Endothelial cell of umbilical vein (primary cell): ENCODE data around the gene CCDC186. TPM values are rescaled to one million over a fixed set of nuclear protein-coding genes. Genes with fewer than 3 reads are reported as not detected.

Experiments used
- BruUV-seq: library from RNA; stranded (reverse); fragments of 400-500 nt; replicated peaks from 2 replicates; lab custom pipeline; 2021; lab: Mats Ljungman, UMichigan
- CTCF ChIA-PET: fragments of 300-600, 350-600 bp; sonication (Branson Sonifier 250); formaldehyde crosslinking; loops from one replicate; lab custom pipeline; 2021; ENCODE audit warnings: antibody characterized with exemption, inconsistent platforms; lab: Charles Lee
- POLR2A ChIA-PET: fragments of 300-600, 350-600 bp; sonication (Branson Sonifier 250); formaldehyde crosslinking; loops from one replicate; lab custom pipeline; 2021; ENCODE audit warnings: antibody characterized with exemption, inconsistent platforms; lab: Charles Lee
- DNase-seq: peaks from one replicate; pipeline ENCODE4 v3.0.0-alpha.2; 2011; ENCODE audit warnings: low read depth, low spot score
- FAIRE-seq: peaks from 2 replicates; lab custom pipeline; 2011; peaks lifted over from hg19 to GRCh38; lab: Jason Lieb, UNC
- H2AFZ ChIP-seq: 2 replicates; pipeline ENCODE4 v1.6.0; 2012; ENCODE audit warnings: low read depth, low read length, control low read depth, inconsistent platforms
- H3K27ac ChIP-seq: 2 replicates; pipeline ENCODE4 v1.5.1; 2011; ENCODE audit warnings: low read depth, mild to moderate bottlenecking, control low read depth, low read length, moderate library complexity; ENCODE audit not compliant: insufficient read depth
- H3K27me3 ChIP-seq, 2 experiments: 2 replicates each; pipeline versions ENCODE4 v1.6.0 to v1.6.1; 2011; ENCODE audit warnings: low read length in 2 of 2, mixed read lengths in 1 of 2; ENCODE audit not compliant: control insufficient read depth in 2 of 2, insufficient read depth in 2 of 2
- H3K36me3 ChIP-seq, 2 experiments: 2 replicates in 1 of 2; 3 replicates in 1 of 2; pipeline ENCODE4 v1.5.1; 2011; ENCODE audit warnings: low read length in 2 of 2, mild to moderate bottlenecking in 1 of 2, moderate library complexity in 1 of 2; ENCODE audit not compliant: control insufficient read depth in 2 of 2, insufficient read depth in 2 of 2; ENCODE audit errors: extremely low read depth in 1 of 2
- H3K4me1 ChIP-seq: 3 replicates; pipeline ENCODE4 v1.5.1; 2011; ENCODE audit warnings: mild to moderate bottlenecking, low read length; ENCODE audit not compliant: control insufficient read depth, insufficient read depth; ENCODE audit errors: extremely low read depth
- H3K4me2 ChIP-seq: 2 replicates; pipeline ENCODE4 v1.6.1; 2011; ENCODE audit warnings: low read length, control low read depth, mixed read lengths; ENCODE audit not compliant: insufficient read depth
- H3K4me3 ChIP-seq, 3 experiments: fragments of 200-600 bp in 1 of 3; sonication (generic), shearing (Covaris generic) in 1 of 3; replicated peaks in 1 of 3; 2 replicates each; pipeline ENCODE4 v1.5.1; 2011 to 2016; ENCODE audit warnings: control low read depth in 3 of 3, low read length in 3 of 3, mild to moderate bottlenecking in 2 of 3, inconsistent platforms in 1 of 3, low read depth in 1 of 3, moderate library complexity in 1 of 3; ENCODE audit not compliant: insufficient read depth in 1 of 3
- H3K79me2 ChIP-seq: 2 replicates; pipeline ENCODE4 v1.6.0; 2012; ENCODE audit warnings: low read length, inconsistent platforms; ENCODE audit not compliant: control insufficient read depth, insufficient read depth
- H3K9ac ChIP-seq: replicated peaks from 2 replicates; pipeline ENCODE3; 2011; ENCODE audit warnings: low read length, control low read depth; ENCODE audit not compliant: insufficient read depth; ENCODE audit errors: extremely low read depth
- H3K9me1 ChIP-seq: replicated peaks from 3 replicates; pipeline ENCODE4 v1.6.0; 2011; ENCODE audit warnings: mild to moderate bottlenecking, low read length; ENCODE audit not compliant: control insufficient read depth, insufficient read depth; ENCODE audit errors: extremely low read depth
- H3K9me3 ChIP-seq: replicated peaks from 2 replicates; pipeline ENCODE4 v1.5.1; 2012; ENCODE audit warnings: low read length, inconsistent platforms; ENCODE audit not compliant: control insufficient read depth, insufficient read depth
- H4K20me1 ChIP-seq: replicated peaks from 2 replicates; pipeline ENCODE3; 2011; ENCODE audit warnings: mild to moderate bottlenecking, low read length; ENCODE audit not compliant: control insufficient read depth, insufficient read depth; ENCODE audit errors: extremely low read depth
- EZH2 ChIP-seq: IDR thresholded peaks from 2 replicates; pipeline ENCODE4 v1.6.1; 2012; ENCODE audit warnings: borderline replicate concordance, low read depth, mild to moderate bottlenecking, moderate library complexity, low read length, inconsistent platforms; ENCODE audit not compliant: severe bottlenecking
- FOS ChIP-seq: IDR thresholded peaks from 2 replicates; pipeline ENCODE4 v1.6.1; 2011; ENCODE audit warnings: mild to moderate bottlenecking, low read length, moderate library complexity, borderline replicate concordance; ENCODE audit not compliant: insufficient read depth
- GATA2 ChIP-seq: IDR thresholded peaks from 2 replicates; pipeline ENCODE4 v1.7.0; 2011; ENCODE audit warnings: low read depth, mild to moderate bottlenecking, moderate library complexity, mixed read lengths, low read length; ENCODE audit not compliant: insufficient read length, insufficient read depth
- JUN ChIP-seq: IDR thresholded peaks from 2 replicates; pipeline ENCODE4 v1.6.1; 2011; ENCODE audit warnings: borderline replicate concordance, low read depth; ENCODE audit not compliant: insufficient read length, insufficient read depth
- MYC ChIP-seq: IDR thresholded peaks from one replicate; pipeline ENCODE4 v1.6.1; 2011; ENCODE audit warnings: mild to moderate bottlenecking, low read depth, low read length
- POLR2A ChIP-seq: IDR thresholded peaks from 2 replicates; pipeline ENCODE4 v1.6.1; 2012; ENCODE audit warnings: low read depth, mild to moderate bottlenecking, control low read depth, low read length
- POLR2AphosphoS5 ChIP-seq: IDR thresholded peaks from 2 replicates; pipeline ENCODE4 v1.6.1; 2012; ENCODE audit warnings: low read depth, mild to moderate bottlenecking, control low read depth, low read length, moderate library complexity; ENCODE audit not compliant: insufficient read depth
- dilution Hi-C: fragments of 300-500 bp; cut with MboI; formaldehyde crosslinking; loops from one replicate; pipeline ENCODE4 v1.15.0; 2019; ENCODE audit warnings: low sequenced_read_pairs; ENCODE audit not compliant: extremely low pct_ligation_motif_present
- intact Hi-C: fragments of 100-400 bp; cut with micrococcal nuclease; formaldehyde crosslinking; loops from one replicate; pipeline ENCODE4 v1.10.0; 2022
- polyA plus RNA-seq, 4 experiments: library from polyadenylated mRNA; depleted of rRNA in 3 of 4; stranded (reverse) in 3 of 4; unstranded in 1 of 4; fragments of >200 nt; gene quantifications; 2 replicates each; pipeline versions ENCODE4 v1.2.1 to v1.2.3, GENCODE V29; 2011 to 2012; ENCODE audit warnings: missing spikeins in 1 of 4
- total RNA-seq: library from RNA; stranded (reverse); gene quantifications from 2 replicates; pipeline ENCODE4 v1.2.3, GENCODE V29; 2021
- TF ChIP-seq, protein P1 (sequence below): IDR thresholded peaks from 2 replicates; pipeline ENCODE4 v1.6.1; 2011; ENCODE audit not compliant: insufficient read depth, insufficient read length
- TF ChIP-seq, protein P2 (sequence below), 2 donors: IDR thresholded peaks; 1 replicate in 1 of 2; 2 replicates in 1 of 2; pipeline ENCODE4 v1.5.1; 2011; ENCODE audit warnings: low read length in 2 of 2, mild to moderate bottlenecking in 2 of 2, moderate library complexity in 2 of 2, control low read depth in 1 of 2, inconsistent platforms in 1 of 2, low read depth in 1 of 2; ENCODE audit not compliant: insufficient read depth in 1 of 2; ENCODE audit errors: extremely low read depth in 1 of 2

Gene CCDC186
- total and polyA plus RNA-seq, 2 donors (not counting 3 experiments of a cell fraction or from before 2014, with no cell fraction given), result 1.8 to 13.4 TPM

DNA sequence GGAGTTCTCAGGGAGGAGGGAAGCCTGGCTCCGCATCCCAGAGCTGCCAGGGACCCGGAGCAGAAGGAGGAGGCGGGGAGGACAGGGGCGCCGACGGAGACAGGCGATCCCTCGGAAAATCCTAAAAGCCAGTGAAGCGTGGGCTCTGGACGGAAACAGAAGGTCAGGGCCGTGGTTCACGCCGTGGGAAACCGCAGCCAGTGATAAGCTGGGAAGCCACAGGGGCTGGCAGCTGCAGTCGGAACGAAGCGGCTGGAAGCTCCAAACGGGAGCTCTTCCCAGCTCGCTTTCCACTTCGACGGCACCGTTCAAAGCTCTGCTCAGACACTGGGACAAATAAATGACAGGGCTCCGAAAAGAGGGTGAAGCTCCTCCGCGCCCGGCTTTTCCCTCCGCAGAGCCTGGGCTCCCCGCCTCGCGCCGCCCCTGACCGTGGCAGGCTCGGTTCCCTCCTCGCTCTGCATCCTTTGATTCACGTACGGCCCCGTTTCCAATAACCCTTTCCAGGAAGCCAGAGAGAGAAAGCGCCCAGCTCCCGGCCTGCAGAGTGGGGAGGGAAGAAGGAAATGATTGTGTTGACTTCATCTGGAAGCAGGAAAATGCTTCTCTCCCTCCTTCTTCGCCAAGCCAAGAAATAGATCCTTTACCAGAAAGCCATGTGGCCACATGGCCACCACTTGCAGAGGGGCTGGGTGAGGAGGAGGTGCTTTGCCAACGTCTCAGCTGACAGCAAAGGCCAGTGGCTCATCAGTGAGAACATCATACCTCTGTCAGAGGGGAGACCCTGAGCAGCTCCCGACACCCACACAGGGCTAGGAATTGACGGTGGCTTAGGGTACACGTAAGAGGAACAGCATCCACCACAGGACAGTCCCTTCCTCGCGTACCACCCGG is 72.9 kb downstream of the CCDC186 start:
- intact Hi-C loops, result loop anchor here (1.0 to 5.0 kb wide), 4 partner anchors 56 to 247 kb away; partner anchors contain the start of genes DCLRE1A and NHLRC2
- Histone ChIP-seq H3K4me2 (peak overlapping the region; percentile 61), H3K27me3 (peaks cover 0 to 4% of the 10 kb centered on the region in 2 experiments), H3K4me3 (peak overlapping the region; percentile 41 to 54 (median 42)), H4K20me1 (no peaks in the 10 kb centered on the region), H3K27ac (no peak overlapping the region), H3K9me1 (no peaks in the 10 kb centered on the region), H3K79me2 (no peaks in the 10 kb centered on the region), H3K9ac (peak overlapping the region; percentile 28), H2AFZ (peak overlapping the region; percentile 92), H3K4me1 (peaks cover 9% of the 10 kb centered on the region), H3K36me3 (no peaks in the 10 kb centered on the region), H3K9me3 (no peaks in the 10 kb centered on the region)
- DNase-seq (peak; percentile 40), FAIRE-seq (peak; percentile 84)
- no TSS peak for BruUV-seq
- TF ChIP-seq POLR2A (no peak), MYC (no peak), GATA2 (no peak), FOS (no peak), POLR2AphosphoS5 (no peak), JUN (no peak), EZH2 (no peak)
- TF ChIP-seq, protein P1, sequence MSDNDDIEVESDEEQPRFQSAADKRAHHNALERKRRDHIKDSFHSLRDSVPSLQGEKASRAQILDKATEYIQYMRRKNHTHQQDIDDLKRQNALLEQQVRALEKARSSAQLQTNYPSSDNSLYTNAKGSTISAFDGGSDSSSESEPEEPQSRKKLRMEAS, result no peak
- TF ChIP-seq, protein P2, sequence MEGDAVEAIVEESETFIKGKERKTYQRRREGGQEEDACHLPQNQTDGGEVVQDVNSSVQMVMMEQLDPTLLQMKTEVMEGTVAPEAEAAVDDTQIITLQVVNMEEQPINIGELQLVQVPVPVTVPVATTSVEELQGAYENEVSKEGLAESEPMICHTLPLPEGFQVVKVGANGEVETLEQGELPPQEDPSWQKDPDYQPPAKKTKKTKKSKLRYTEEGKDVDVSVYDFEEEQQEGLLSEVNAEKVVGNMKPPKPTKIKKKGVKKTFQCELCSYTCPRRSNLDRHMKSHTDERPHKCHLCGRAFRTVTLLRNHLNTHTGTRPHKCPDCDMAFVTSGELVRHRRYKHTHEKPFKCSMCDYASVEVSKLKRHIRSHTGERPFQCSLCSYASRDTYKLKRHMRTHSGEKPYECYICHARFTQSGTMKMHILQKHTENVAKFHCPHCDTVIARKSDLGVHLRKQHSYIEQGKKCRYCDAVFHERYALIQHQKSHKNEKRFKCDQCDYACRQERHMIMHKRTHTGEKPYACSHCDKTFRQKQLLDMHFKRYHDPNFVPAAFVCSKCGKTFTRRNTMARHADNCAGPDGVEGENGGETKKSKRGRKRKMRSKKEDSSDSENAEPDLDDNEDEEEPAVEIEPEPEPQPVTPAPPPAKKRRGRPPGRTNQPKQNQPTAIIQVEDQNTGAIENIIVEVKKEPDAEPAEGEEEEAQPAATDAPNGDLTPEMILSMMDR (IDR thresholded peaks at IDR 0.05; ENCODE audit: extremely low read depth in 1 of 2, insufficient read depth in 1 of 2, low read depth in 1 of 2, low read length in 2 of 2), result no peak
- POLR2A ChIA-PET, result interaction anchor here (0.6 kb wide), 1 partner anchor 95 kb away, joined by 11 read pairs; no protein-coding TSS in a partner anchor
- dilution Hi-C loops, result no loop called here
- CTCF ChIA-PET, result interaction anchor here (0.7 to 10.1 kb wide), 28 partner anchors 9 to 1029 kb away, joined by 3 to 210 read pairs (median 3); partner anchors contain the start of gene CCDC186
